HFFc6 (cell line): ENCODE results near the gene NPAS3. TPM values are rescaled to one million over a fixed set of nuclear protein-coding genes. Genes with fewer than 3 reads are reported as not detected.

Source experiments
- DNase-seq: peaks from one replicate; pipeline ENCODE4 v3.0.0-alpha.2; 2018
- H3K27ac Mint-ChIP-seq: 2 replicates; pipeline ENCODE4 v1.8.0; 2020; ENCODE audit warnings: mild to moderate bottlenecking, mixed read lengths
- H3K27me3 Mint-ChIP-seq: 2 replicates; pipeline ENCODE4 v1.8.0; 2021; ENCODE audit warnings: mild to moderate bottlenecking, moderate library complexity, mixed read lengths; ENCODE audit not compliant: insufficient read depth
- H3K36me3 Mint-ChIP-seq: 2 replicates; pipeline ENCODE4 v1.8.0; 2021; ENCODE audit warnings: low read depth, mixed read lengths
- H3K4me1 Mint-ChIP-seq: 2 replicates; pipeline ENCODE4 v1.8.0; 2020; ENCODE audit warnings: low read depth, mixed read lengths
- H3K4me3 Mint-ChIP-seq: 2 replicates; pipeline ENCODE4 v1.8.0; 2020; ENCODE audit warnings: mild to moderate bottlenecking, moderate library complexity, mixed read lengths
- H3K9me3 Mint-ChIP-seq: 2 replicates; pipeline ENCODE4 v1.8.0; 2020; ENCODE audit warnings: mild to moderate bottlenecking, mixed read lengths
- total RNA-seq, 6 experiments: library from RNA; stranded (reverse); fragmentation: NEBNext Ultra II Directional; extraction: Animal tissue kit (Norgen Biotek cat#: 25700); gene quantifications; 2 replicates in 1 of 6; 3 replicates in 5 of 6; pipeline ENCODE4 v1.2.3, GENCODE V29; 2021
- TF ChIP-seq, protein P1 (sequence below): fragments of 200-600 bp; sonication (generic); IDR thresholded peaks from 2 replicates; pipeline ENCODE4 v1.5.0; 2021; ENCODE audit warnings: antibody characterized with exemption, mild to moderate bottlenecking

The NPAS3 gene
- total RNA-seq, 6 experiments from 2014 or later: not detected

DNA sequence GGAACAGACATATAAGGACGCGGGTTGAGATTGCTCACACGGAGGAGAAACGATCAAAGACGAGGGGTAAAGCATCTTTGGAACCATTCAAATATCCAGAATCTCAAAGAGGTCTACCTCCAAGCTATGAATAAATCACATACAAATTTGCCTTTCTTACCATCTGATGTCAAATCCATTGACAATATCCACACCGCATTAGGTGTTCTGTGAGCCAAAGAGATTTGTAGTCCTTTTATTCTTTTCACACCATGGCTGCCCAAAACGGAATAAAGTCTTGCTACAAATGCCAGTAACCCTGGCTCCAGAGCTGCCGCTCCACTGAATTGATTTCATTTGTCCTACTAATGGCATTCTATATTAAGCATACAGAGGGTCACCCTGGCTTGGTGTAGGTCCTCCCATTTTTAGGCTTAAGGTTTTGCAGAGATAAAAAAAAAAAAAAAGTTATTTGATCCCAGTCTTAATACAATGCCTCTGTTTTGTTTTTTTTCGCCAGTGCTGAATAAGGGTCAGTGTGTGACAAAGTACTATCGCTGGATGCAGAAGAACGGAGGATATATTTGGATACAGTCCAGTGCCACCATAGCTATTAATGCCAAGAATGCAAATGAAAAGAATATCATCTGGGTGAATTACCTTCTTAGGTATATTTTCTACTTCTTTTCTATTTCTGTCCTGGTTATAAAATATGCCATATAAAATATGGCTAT lies 854.9 kb downstream of the NPAS3 start:
- Mint-ChIP-seq H3K4me1 (peaks cover 38% of the 10 kb centered on the region), H3K4me3 (peak overlapping the region; percentile 80), H3K9me3 (no peaks in the 10 kb centered on the region), H3K27ac (no peak overlapping the region), H3K27me3 (peaks cover 3% of the 10 kb centered on the region; the same call in 1 of the 2 replicates), H3K36me3 (no peaks in the 10 kb centered on the region)
- no peak for DNase-seq
- TF ChIP-seq, protein P1, sequence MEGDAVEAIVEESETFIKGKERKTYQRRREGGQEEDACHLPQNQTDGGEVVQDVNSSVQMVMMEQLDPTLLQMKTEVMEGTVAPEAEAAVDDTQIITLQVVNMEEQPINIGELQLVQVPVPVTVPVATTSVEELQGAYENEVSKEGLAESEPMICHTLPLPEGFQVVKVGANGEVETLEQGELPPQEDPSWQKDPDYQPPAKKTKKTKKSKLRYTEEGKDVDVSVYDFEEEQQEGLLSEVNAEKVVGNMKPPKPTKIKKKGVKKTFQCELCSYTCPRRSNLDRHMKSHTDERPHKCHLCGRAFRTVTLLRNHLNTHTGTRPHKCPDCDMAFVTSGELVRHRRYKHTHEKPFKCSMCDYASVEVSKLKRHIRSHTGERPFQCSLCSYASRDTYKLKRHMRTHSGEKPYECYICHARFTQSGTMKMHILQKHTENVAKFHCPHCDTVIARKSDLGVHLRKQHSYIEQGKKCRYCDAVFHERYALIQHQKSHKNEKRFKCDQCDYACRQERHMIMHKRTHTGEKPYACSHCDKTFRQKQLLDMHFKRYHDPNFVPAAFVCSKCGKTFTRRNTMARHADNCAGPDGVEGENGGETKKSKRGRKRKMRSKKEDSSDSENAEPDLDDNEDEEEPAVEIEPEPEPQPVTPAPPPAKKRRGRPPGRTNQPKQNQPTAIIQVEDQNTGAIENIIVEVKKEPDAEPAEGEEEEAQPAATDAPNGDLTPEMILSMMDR: no peak

DNA sequence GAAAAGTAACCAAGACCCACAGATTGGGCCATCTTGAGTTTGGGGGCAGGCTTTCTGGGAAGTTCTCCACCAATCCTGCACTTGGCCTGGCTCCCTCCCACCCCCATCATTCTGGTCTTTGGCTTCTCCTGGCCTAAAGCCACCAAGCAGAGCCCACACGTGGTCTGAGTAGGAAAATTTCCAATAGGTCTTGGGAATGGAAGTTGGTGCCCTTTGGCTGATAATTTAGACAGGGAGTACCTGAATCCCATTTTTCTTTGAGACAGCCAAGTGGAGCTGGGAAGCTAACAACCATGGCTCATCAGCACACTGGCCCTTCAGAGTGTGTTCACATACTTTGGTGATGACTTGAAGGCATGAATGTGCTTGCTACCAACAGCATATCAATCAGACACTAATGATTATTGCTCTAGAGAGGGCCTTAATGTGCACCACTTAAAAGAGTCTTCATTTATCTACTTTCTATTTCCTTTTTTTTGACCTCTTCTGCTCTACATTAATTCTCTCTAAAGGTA lies 856.2 kb downstream of the NPAS3 start:
- DNase-seq: peak; percentile 19
- Mint-ChIP-seq H3K4me3 (no peak overlapping the region), H3K27ac (no peak overlapping the region), H3K36me3 (no peaks in the 10 kb centered on the region), H3K4me1 (peaks cover 38% of the 10 kb centered on the region), H3K9me3 (no peaks in the 10 kb centered on the region), H3K27me3 (peaks cover 15% of the 10 kb centered on the region; the same call in 1 of the 2 replicates)
- TF ChIP-seq, protein P1: no peak

- peak; percentile 9 for DNase-seq
- H3K4me3 Mint-ChIP-seq: no peak overlapping the region
- TF ChIP-seq, protein P1: no peak
- H3K27ac Mint-ChIP-seq: no peak overlapping the region
- peaks cover 43% of the 10 kb centered on the region for H3K4me1 Mint-ChIP-seq
- H3K36me3 Mint-ChIP-seq: peaks cover 5% of the 10 kb centered on the region; the same call in 1 of the 2 replicates
- peaks cover 5% of the 10 kb centered on the region; the same call in 1 of the 2 replicates for H3K9me3 Mint-ChIP-seq
- H3K27me3 Mint-ChIP-seq: peaks cover 23% of the 10 kb centered on the region; the same call in 1 of the 2 replicates
Observed at GRCh38 chr14:33796356-33796755, 857.7 kb downstream of the NPAS3 start.

- TF ChIP-seq, protein P1: no peak
- Mint-ChIP-seq H3K36me3 (peaks cover 5% of the 10 kb centered on the region; the same call in 1 of the 2 replicates), H3K27me3 (peaks cover 23% of the 10 kb centered on the region; the same call in 1 of the 2 replicates), H3K9me3 (peaks cover 5% of the 10 kb centered on the region; the same call in 1 of the 2 replicates), H3K27ac (no peak overlapping the region), H3K4me3 (no peak overlapping the region), H3K4me1 (peaks cover 23% of the 10 kb centered on the region)
- DNase-seq: no peak
Observed at GRCh38 chr14:33799705-33800570, 861.3 kb downstream of the NPAS3 start.

- H3K9me3 Mint-ChIP-seq: peaks cover 5% of the 10 kb centered on the region; the same call in 1 of the 2 replicates
- peaks cover 23% of the 10 kb centered on the region; the same call in 1 of the 2 replicates for H3K27me3 Mint-ChIP-seq
- peaks cover 5% of the 10 kb centered on the region; the same call in 1 of the 2 replicates for H3K36me3 Mint-ChIP-seq
- TF ChIP-seq, protein P1: no peak
- no peak for DNase-seq
- H3K27ac Mint-ChIP-seq: no peak overlapping the region
- no peak overlapping the region for H3K4me3 Mint-ChIP-seq
- peaks cover 15% of the 10 kb centered on the region for H3K4me1 Mint-ChIP-seq
Observed at GRCh38 chr14:33800735-33801163, 862.1 kb downstream of the NPAS3 start.
